GM12892 (cell line): Measurements from ENCODE around the gene EPHA8.

Experiments
- DNase-seq: peaks from one replicate; pipeline ENCODE4 v3.0.0; 2011; ENCODE audit not compliant: insufficient read length
- FAIRE-seq: peaks from 2 replicates; lab custom pipeline; 2011; peaks lifted over from hg19 to GRCh38; lab: Jason Lieb, UNC
- POLR2A ChIP-seq: IDR thresholded peaks from 2 replicates; pipeline ENCODE4 v1.6.1; 2011; ENCODE audit warnings: low read depth, low read length, control low read depth
- POLR2AphosphoS5 ChIP-seq: IDR thresholded peaks from 2 replicates; pipeline ENCODE4 v1.6.1; 2011; ENCODE audit warnings: low read depth, low read length, control low read depth
- TAF1 ChIP-seq: IDR thresholded peaks from 2 replicates; pipeline ENCODE4 v1.6.1; 2011; ENCODE audit warnings: low read depth, mild to moderate bottlenecking, control low read depth, low read length, borderline replicate concordance

EPHA8 gene

DNA sequence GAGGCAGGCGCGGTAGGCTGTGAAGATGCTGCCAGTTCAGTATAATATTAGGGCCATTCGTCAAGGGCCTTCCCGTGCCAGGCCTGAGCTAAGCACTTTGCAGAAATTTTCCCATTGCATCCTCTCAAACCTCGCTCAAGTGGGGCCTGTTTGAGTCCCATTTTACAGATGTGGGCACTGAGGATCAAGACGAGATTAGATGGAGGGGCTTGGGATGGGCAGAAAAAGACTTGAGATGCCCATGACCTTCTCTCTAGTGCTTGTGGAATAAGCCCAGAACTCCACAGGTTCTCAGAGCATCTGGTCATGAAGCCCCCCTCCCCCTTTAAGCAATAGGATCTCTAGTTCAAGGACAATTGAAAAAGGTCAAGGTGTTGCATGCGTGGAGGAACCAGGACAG lies 9.9 kb downstream of the EPHA8 start:
- FAIRE-seq, result no peak
- DNase-seq, result no peak
- no peak for TF ChIP-seq POLR2AphosphoS5
- no peak for TF ChIP-seq TAF1
- no peak for TF ChIP-seq POLR2A

DNA sequence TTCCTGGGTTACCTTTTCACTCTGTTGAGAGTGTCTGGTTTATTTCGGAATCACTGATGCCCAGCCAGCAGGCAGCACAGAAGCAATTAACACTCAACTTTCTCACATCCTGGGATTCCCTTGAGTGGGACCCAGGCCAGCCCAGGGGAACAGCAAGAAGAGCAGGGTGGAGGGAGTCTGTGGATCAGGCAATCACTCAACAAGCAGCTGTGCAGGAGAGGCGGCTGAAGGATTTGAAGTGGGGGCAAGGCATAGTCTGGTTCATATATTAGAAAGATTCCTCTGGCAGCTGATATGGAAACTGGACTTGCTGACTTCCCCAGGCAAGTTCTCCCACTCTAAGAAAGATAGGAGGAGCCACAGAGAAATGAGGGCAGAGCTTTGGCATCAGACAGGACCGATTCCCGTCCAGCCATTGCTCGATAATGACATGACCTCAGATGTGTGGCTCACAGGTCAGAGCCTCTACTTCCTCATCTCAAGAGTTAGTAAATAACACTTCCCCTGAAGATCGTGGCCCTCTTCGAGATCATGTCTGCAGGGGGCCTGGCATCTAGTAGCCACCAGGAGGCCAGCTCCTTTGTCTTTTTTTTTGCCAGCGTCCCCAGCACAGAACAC lies 12.4 kb downstream of the EPHA8 start:
- FAIRE-seq, result no peak

DNA sequence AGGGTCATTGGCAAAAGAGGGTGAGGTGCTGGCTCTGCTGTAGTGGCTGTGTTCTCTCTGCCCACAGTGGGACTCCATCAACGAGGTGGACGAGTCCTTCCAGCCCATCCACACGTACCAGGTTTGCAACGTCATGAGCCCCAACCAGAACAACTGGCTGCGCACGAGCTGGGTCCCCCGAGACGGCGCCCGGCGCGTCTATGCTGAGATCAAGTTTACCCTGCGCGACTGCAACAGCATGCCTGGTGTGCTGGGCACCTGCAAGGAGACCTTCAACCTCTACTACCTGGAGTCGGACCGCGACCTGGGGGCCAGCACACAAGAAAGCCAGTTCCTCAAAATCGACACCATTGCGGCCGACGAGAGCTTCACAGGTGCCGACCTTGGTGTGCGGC lies 12.9 kb downstream of the EPHA8 start:
- TF ChIP-seq TAF1 (no peak), POLR2AphosphoS5 (no peak), POLR2A (no peak)
- FAIRE-seq (no peak), DNase-seq (no peak)

More for the DNA sequence above, 12.4 kb downstream of the EPHA8 start:
- TF ChIP-seq POLR2A (no peak), TAF1 (no peak), POLR2AphosphoS5 (no peak)
- DNase-seq, result no peak

DNA sequence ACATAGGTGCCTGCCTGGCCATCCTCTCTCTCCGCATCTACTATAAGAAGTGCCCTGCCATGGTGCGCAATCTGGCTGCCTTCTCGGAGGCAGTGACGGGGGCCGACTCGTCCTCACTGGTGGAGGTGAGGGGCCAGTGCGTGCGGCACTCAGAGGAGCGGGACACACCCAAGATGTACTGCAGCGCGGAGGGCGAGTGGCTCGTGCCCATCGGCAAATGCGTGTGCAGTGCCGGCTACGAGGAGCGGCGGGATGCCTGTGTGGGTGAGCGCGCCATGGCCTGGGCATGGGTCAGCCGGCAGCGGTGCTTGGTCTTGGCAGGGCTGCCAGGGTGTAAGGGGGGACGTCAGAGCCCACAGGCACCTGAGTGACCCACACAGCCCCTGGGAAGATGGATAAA lies 13.3 kb downstream of the EPHA8 start:
- DNase-seq, result no peak
- TF ChIP-seq POLR2AphosphoS5, result no peak
- TF ChIP-seq TAF1, result no peak
- no peak for TF ChIP-seq POLR2A
- no peak for FAIRE-seq

DNA sequence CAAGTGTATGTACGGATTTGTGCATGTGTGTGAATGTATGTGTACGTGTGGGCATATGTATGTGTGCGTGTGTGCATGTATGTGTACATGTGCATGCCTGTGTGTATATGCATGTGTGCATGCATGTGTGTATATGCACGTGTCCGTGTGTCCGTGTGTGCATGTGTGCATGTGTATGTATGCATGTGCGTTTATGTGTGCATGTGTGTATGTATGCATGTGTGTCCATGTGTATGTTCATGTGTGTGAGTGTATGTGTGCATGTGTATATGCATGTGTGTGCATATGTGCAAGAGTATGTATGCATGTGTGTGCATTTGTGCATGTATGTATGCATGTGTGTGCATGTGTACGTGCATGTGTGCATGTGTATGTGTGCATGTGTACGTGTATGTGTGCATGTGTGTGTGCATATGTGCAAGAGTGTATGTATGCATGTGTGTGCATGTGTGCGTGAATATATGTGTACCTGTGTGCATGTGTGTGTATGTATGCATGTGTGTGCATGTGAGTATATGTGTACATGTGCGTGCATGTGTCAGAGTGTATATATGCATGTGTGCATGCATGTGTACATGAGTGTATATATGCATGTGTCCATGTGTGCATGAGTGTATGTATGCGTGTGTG lies 15.6 kb downstream of the EPHA8 start:
- FAIRE-seq (peak; percentile 84), DNase-seq (no peak)
- TF ChIP-seq POLR2AphosphoS5 (no peak), POLR2A (no peak), TAF1 (no peak)

DNA sequence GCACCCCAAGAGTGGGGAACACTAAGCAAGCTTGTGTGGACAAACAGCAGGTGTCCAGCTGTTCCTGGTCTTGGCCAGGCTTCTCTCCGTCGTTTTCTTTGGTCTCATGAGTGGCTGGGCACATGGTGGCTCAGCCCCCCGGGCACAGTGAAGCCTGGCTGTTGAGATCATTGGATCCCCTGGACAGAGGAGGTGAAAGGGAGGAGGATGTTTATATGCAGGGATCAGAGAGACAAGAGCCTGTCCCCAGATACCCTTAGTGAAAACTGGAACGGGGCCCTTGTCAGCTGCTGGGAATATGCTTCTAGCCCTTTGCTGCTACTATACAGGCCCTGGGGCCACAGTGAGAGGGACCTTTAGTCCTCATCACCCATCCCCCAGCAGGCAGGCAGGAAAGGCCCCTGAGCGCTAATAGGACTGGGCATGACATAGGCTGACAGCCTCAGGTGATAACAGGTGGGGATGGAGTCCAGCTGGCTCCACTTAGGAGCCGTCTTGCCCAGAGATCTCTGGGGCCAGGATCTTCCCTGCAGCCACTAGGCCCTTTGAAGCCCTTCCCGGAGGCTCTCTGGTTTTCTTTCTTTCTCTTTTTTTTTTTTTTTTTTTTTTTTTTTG lies 16.4 kb downstream of the EPHA8 start:
- no peak for FAIRE-seq
- no peak for DNase-seq
- no peak for TF ChIP-seq POLR2AphosphoS5
- no peak for TF ChIP-seq TAF1
- TF ChIP-seq POLR2A, result no peak

DNA sequence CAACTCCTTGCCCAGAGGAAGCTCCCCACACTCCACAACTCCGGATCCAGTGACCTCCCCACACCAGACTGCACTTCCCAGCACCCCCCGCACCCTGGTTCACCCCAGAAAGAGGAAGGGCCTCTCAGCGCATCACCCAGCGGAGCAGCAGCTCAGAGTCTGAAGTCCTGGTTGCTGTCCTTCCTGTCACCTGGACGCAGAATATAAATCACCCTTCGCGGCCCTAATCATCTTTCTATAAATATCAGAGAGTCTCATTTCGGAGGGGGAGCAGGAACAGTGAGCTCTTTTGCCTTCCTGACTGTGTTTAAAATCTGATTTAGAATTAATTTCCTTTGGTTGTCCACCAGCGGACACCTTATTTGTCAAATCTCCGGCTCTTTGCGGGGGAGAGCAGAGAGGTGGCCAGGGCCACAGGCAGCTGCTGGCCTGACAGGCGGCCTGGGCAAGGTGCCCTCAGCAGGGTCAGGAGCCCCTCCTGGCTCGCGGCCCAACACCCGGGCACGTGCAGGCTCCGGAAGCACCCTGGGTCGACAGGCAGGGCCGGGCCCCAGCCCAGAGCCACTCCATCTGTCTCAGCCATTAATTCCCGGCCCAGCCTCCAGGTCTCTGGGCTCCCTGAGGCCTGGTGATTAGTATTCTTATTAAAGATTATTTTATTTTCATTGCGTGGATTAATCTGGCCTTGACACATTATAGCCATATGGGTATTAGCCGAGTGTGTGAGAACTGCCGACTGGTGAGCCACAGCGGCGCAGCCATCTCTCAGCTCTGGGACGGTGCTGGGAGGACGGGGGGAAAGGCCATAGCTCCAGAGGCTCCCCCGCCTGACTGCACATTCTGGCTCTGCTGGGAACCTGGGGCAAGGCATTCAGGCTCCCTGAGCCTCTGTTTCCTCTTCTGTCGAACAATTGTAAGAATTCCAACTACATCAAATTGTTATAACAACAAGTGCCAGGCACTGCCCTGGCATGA lies 19.7 kb downstream of the EPHA8 start:
- no peak for FAIRE-seq
- no peak for TF ChIP-seq POLR2AphosphoS5
- no peak for TF ChIP-seq TAF1
- no peak for TF ChIP-seq POLR2A

DNA sequence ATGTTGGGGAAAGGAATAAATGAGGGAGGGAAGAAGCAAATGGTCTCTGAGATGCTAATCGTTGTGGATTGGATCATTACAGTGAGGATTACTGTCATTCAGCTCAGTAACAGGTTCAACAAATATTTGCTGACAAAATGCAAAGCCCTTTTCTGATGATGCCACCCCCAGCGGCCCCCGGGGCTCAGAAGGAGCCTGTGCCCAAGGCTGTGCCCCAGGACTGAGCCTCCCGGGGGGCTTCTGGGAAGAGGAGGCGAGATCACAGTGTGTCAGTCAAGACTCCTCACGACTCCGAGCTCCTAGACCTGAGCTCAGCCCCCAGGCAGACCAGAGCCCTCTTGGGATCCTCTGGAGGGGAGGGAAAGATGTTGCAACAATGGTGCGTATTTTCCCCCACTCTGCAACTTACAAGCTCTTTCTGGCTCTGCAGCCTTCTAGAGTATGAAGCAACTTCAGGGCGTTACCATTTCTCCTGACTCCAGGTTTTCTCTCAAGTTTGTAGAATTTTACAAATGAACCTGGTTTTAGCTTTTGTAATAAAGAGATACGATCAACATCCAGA lies 20.8 kb downstream of the EPHA8 start:
- TF ChIP-seq POLR2AphosphoS5 (no peak), POLR2A (no peak), TAF1 (no peak)
- DNase-seq, result no peak
- no peak for FAIRE-seq

More for the DNA sequence above, 19.7 kb downstream of the EPHA8 start:
- DNase-seq, result no peak

DNA sequence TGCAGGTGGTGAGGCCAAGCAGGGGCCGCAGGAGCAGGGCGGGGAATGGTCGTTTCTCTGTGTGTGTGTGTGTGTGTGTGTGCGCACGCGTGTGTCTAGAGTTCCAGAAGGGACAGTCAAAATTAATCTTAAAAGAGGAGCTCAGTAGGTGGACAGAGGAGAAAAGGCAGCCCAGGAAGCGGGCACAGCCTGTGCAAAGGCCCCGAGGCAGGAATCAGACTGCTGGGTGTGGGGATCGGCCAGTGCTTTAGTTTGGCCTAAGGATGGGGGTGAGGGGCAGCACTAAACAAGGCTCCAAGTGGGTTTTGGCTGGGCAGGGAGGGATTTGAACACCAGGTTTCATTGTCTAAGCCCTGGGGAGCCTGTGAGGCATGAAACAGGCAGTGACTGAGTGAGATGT lies 21.7 kb downstream of the EPHA8 start:
- no peak for DNase-seq
- FAIRE-seq, result no peak
- TF ChIP-seq TAF1, result no peak
- TF ChIP-seq POLR2AphosphoS5, result no peak
- no peak for TF ChIP-seq POLR2A

DNA sequence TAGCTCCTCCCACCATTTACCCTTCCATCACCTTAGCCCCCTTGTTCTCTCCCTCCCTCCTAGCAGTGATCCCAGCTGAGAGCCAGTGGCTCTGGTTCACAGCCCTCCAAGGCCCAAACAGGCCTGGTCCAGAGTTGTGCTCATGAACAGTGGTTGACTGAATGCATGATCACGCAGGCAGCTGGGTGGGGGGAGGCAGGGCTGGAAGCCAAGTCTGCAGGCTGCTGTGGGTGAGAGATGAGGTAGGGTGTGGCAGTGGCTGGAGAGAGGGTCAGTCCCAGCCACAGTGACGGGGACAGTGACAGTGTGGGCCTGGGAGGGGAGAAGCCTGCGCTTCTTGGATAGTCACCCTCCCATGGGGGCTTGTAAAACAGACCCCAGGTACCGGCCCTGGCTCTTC lies 22.2 kb downstream of the EPHA8 start:
- no peak for FAIRE-seq
- no peak for DNase-seq
- TF ChIP-seq POLR2AphosphoS5 (no peak), TAF1 (no peak), POLR2A (no peak)
